Ishikawa (cell line): Measurements from ENCODE around the gene ASB10.

Experiments
- CEBPB ChIP-seq: IDR thresholded peaks from 2 replicates; pipeline ENCODE4 v1.6.1; 2012
- CREB1 ChIP-seq: IDR thresholded peaks from 2 replicates; pipeline ENCODE4 v1.6.1; 2012; ENCODE audit warnings: low read depth
- EGR1 ChIP-seq: IDR thresholded peaks from 2 replicates; pipeline ENCODE4 v1.6.1; 2012
- EP300 ChIP-seq: IDR thresholded peaks from 2 replicates; pipeline ENCODE4 v1.6.1; 2012; ENCODE audit warnings: borderline replicate concordance
- FOXM1 ChIP-seq: IDR thresholded peaks from 2 replicates; pipeline ENCODE4 v1.6.1; 2012; ENCODE audit warnings: low read depth, borderline replicate concordance
- NFIC ChIP-seq: IDR thresholded peaks from 2 replicates; pipeline ENCODE4 v1.6.1; 2012
- RAD21 ChIP-seq: IDR thresholded peaks from 2 replicates; pipeline ENCODE4 v1.6.1; 2012; ENCODE audit warnings: low read depth
- REST ChIP-seq: IDR thresholded peaks from 2 replicates; pipeline ENCODE4 v1.6.1; 2012; ENCODE audit warnings: low read depth, mild to moderate bottlenecking
- TAF1 ChIP-seq: IDR thresholded peaks from 2 replicates; pipeline ENCODE4 v1.6.1; 2012; ENCODE audit warnings: low read depth, mild to moderate bottlenecking
- TCF12 ChIP-seq: IDR thresholded peaks from 2 replicates; pipeline ENCODE4 v1.6.1; 2012; ENCODE audit warnings: low read depth
- TEAD4 ChIP-seq: IDR thresholded peaks from 2 replicates; pipeline ENCODE4 v1.6.1; 2012
- USF1 ChIP-seq: IDR thresholded peaks from 2 replicates; pipeline ENCODE4 v1.6.1; 2012
- YY1 ChIP-seq: IDR thresholded peaks from 2 replicates; pipeline ENCODE4 v1.6.1; 2012; ENCODE audit warnings: low read depth
- ZBTB7A ChIP-seq: IDR thresholded peaks from 2 replicates; pipeline ENCODE4 v1.6.1; 2012; ENCODE audit warnings: low read depth
- TF ChIP-seq, protein P1 (sequence below): IDR thresholded peaks from 2 replicates; pipeline ENCODE4 v1.6.1; 2012

ASB10 gene

DNA sequence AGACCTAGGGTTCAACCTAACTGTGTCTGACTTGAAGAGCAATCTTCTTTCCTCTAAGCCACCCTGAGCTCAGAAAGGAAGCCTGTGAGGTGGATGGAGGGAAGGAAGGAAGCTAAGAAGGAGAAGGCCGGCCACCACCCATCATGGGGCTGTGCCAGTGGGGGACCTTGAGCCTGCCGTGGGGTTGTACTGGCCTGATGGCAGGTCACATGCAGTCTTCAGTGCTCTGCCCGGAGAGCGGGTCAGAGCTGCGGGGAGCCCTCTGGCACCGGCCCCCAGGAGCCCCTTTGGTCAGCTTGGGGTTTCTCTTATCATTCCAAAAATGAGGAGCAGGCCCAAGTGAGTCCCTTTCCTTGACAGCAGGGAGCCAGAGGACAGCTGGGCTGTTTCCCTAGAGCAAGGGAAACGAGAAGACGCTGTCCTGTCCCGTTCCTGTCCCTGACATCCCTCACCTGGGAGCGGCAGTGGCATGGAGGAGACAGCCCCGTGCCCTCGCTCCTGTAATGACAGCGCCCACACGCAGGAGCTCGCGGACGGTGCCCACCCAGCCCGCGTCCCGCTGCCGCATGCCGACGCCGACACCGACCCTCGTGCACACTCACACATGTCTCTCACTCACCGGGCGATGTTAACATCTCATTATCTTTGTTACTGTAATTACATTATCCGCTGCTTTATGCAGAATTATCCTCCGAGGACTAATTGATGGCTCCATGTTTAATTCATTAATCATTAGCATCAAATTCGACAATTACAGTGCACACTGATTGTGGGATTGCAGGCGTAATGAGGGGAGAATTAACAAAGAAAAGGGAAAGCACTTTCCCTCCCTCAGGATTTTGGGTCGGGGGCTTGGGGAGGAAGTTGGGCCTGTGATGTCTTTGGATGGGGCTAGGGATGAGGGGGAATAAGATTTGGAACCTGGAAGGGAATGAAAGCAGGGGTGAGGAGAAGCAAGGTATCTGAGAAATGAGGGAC is 50.9 kb downstream of the ASB10 start:
- TF ChIP-seq CREB1 (no peak), RAD21 (no peak), USF1 (no peak), REST (no peak), FOXM1 (no peak), ZBTB7A (no peak), TAF1 (no peak), NFIC (no peak), TCF12 (no peak), EGR1 (no peak), CEBPB (no peak), EP300 (no peak), YY1 (no peak), TEAD4 (no peak)
- TF ChIP-seq, protein P1, sequence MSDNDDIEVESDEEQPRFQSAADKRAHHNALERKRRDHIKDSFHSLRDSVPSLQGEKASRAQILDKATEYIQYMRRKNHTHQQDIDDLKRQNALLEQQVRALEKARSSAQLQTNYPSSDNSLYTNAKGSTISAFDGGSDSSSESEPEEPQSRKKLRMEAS, result no peak

GRCh38 chr7:151135525-151135845 is 51.6 kb downstream of the ASB10 start:
- no peak for TF ChIP-seq RAD21
- TF ChIP-seq CREB1, result no peak
- TF ChIP-seq CEBPB, result no peak
- no peak for TF ChIP-seq TCF12
- TF ChIP-seq TEAD4, result no peak
- TF ChIP-seq TAF1, result no peak
- no peak for TF ChIP-seq USF1
- no peak for TF ChIP-seq NFIC
- TF ChIP-seq, protein P1, result no peak
- no peak for TF ChIP-seq YY1
- TF ChIP-seq FOXM1, result no peak
- TF ChIP-seq ZBTB7A, result no peak
- TF ChIP-seq EP300, result no peak

DNA sequence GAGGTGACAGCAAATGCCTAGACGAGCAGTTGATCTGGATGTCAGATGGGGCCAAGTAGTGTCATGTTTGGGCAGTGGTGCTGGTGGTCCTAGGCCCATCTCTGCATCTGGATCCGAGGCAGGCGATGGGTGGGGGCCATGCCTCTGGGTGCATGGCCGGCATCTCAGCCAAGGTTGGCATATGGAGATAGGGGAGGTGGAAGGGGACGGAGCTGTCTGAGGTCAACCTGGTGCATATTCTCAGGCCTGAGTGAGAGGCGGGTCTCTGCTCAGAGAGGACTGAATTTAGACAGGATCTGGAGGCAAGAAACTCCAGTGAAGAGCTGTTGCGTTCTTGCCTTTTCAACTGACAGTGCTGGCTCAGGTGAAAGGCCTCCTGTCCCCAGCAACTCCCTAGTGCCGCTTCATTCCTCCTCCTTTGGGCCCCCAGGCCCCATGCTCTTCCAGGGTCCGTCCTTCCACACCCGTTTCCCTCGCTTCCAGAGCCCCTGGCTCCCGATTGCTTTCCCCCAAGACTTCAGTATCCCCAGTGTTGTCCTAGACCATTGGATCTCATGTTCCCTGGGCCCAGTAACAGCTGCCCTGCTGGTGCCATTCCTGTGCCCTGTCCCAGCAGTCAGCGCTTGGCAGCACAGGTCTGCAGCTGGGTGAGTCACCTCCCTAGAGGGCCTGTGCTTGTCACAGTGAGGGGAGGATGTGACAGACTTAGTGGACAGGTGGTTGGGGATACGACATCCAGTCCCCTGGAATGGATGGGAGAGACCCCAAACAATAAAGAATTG is 52.1 kb downstream of the ASB10 start:
- TF ChIP-seq CEBPB, result no peak
- TF ChIP-seq YY1, result no peak

DNA sequence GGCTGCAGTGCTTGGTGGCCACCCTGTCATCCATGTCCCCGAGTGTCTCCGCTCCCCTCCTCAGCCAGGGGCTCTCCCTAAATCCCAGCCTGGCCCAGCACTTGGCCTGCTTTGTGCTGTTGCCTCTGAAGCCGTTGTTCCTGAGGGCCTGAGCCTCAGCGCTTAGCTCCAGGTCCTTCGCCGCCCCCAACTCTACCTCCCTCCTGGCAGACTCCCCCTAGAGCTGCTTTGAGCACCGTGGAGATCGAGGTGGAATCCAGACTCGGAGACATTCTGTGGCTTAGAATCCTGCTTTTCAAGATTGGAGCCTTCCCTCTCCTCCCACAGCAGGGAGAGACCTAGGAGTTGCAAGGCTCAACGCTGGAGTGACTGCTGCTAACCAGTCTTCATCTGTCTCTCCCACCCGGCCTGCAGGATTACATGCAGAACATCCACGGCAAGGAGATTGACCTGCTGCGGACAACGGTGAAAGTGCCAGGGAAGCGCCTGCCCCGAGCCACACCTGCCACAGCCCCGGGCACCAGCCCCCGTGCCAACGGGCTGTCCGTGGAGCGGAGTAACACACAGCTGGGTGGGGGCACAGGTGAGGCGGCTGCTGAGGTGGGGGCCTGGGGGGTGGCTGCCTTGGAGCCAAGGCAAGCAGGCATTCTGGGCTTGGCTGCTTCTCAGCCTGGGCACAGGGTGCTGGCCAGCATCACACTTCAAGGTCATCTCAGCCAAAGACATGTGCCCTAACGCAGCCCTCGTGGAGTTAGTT is 52.9 kb downstream of the ASB10 start:
- TF ChIP-seq CEBPB, result no peak
- no peak for TF ChIP-seq ZBTB7A

DNA sequence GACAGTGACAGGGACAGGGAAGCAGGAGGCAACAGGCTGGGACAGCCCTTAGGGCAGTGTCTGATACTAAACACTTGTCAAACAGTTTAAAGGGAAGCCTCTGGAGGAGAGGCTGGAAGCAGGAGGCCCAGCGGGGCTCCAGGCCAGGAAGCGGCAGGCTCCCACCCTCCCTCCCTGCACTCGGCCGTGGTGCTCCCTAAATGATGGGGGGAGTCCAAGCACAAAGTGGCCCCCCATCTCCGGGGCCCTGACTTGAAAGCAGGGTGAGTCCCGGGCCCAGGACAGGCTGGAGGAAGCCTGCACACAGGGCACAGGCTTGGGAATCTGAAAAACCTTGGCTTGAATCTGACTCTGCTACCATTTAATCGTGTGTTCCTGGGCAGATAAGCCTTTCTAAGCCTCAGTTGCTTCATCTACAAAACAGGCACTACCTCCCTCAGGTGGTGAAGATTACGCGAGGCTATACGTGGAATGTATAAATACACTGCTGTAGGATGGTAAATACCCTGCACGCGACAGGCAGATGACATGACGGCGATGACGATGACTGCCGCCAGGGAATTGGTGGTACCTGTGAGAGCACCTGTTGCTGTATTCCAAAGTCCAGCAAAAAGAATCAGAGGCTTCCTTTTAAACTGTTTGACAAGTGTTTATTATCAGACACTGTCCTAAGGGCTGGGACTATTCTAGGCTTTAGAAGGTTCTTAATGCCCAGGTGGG is 53.6 kb downstream of the ASB10 start:
- TF ChIP-seq CREB1, result no peak
- no peak for TF ChIP-seq TEAD4
- no peak for TF ChIP-seq ZBTB7A
- no peak for TF ChIP-seq NFIC
- TF ChIP-seq TCF12, result no peak
- TF ChIP-seq RAD21, result no peak
- TF ChIP-seq EGR1, result no peak
- no peak for TF ChIP-seq YY1
- TF ChIP-seq TAF1, result no peak
- no peak for TF ChIP-seq REST
- TF ChIP-seq, protein P1, result no peak
- no peak for TF ChIP-seq FOXM1
- no peak for TF ChIP-seq CEBPB
- TF ChIP-seq USF1, result no peak
- no peak for TF ChIP-seq EP300
